ENCODE data around the gene CLASRP.

Gene CLASRP

DNA sequence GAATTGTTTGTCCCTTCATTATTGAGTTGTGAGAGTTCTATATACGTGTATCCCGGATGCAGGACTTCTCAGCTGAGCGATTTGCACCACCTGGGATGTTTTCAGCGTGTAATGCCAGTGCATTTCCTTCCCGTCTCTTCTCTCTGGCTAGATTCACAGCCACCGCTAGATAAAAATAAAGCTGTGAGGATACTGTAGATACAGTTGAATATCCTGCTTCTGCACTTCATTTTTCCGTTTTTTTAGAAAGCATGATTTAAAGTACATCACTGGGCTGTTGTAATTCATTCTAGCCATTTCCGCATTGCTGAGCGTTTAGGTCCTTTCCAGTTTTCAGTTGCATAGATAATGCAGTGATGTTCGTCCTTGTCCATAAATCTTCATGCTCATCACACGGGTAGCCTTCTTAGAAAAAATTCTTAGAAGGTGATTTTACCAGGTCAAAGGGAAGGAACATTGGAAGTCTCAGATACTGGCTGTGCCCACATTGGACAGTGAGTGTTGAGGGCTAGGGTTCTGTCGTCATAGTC lies 68.8 kb downstream of the CLASRP start:
- H4K20me1 ChIP-seq (ENCODE audit: insufficient read depth, low read length, poor library complexity, severe bottlenecking), result peaks cover 6% of the 10 kb centered on the region

DNA sequence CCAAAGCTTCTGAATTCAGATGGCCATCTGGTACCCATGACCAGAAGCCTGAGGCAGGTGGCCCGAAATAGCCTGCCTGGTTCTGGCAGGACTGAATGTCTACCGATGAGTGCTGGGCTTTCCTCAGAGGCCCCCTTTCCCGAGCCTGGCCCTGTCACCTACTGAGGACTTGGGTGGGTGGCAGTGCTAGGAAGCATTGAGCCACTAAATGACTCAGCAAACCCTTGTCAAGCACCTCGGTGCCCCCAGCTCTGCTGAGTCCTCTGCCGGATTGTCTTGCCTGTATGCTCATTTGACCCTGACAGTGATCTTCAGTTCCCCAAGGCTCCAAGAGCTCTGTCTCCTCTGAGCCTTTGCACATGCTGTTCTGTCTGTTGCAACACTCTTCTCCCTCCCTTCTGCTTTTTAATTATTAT lies 72.0 kb downstream of the CLASRP start:
- TF ChIP-seq, protein P1, sequence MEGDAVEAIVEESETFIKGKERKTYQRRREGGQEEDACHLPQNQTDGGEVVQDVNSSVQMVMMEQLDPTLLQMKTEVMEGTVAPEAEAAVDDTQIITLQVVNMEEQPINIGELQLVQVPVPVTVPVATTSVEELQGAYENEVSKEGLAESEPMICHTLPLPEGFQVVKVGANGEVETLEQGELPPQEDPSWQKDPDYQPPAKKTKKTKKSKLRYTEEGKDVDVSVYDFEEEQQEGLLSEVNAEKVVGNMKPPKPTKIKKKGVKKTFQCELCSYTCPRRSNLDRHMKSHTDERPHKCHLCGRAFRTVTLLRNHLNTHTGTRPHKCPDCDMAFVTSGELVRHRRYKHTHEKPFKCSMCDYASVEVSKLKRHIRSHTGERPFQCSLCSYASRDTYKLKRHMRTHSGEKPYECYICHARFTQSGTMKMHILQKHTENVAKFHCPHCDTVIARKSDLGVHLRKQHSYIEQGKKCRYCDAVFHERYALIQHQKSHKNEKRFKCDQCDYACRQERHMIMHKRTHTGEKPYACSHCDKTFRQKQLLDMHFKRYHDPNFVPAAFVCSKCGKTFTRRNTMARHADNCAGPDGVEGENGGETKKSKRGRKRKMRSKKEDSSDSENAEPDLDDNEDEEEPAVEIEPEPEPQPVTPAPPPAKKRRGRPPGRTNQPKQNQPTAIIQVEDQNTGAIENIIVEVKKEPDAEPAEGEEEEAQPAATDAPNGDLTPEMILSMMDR (conservative IDR thresholded peaks at IDR 0.05; ENCODE audit: low read length), result no peak
- TF ChIP-seq EZH2phosphoT487 (IDR thresholded peaks at IDR 0.05; ENCODE audit: borderline replicate concordance), result no peak
- H3K9ac ChIP-seq (ENCODE audit: low read depth, low read length, poor library complexity, severe bottlenecking), result no peak overlapping the region
- H4K20me1 ChIP-seq (ENCODE audit: insufficient read depth, low read length, poor library complexity, severe bottlenecking), result peaks cover 7% of the 10 kb centered on the region
- H3K4me2 ChIP-seq (ENCODE audit: low read depth, low read length, poor library complexity, severe bottlenecking), result no peak overlapping the region
- H3K4me1 ChIP-seq (ENCODE audit: insufficient read depth, low read length, poor library complexity, severe bottlenecking), result no peaks in the 10 kb centered on the region
- peaks cover 83% of the 10 kb centered on the region for H3K79me2 ChIP-seq (ENCODE audit: insufficient read depth, low read length)
- H3K9me3 ChIP-seq (ENCODE audit: insufficient read depth, low read depth, low read length), result no peaks in the 10 kb centered on the region
- no peak overlapping the region for H2AFZ ChIP-seq (ENCODE audit: low read length)
- no peaks in the 10 kb centered on the region for H3K27me3 ChIP-seq (ENCODE audit: insufficient read depth, low read length, poor library complexity, severe bottlenecking)
- no peak overlapping the region for H3K4me3 ChIP-seq (ENCODE audit: low read length, poor library complexity, severe bottlenecking)
- no peaks in the 10 kb centered on the region for H3F3A ChIP-seq (ENCODE audit: low read depth)
- no peaks in the 10 kb centered on the region for H3K9me2 ChIP-seq (replicated peaks; ENCODE audit: low read depth, low read length)
- H3K36me3 ChIP-seq (ENCODE audit: insufficient read depth, low read length), result peaks cover 17% of the 10 kb centered on the region; the same call in 1 of the 2 replicates

More for the DNA sequence above, 68.8 kb downstream of the CLASRP start:
- no peak overlapping the region for H2AFZ ChIP-seq (ENCODE audit: low read length)
- no peaks in the 10 kb centered on the region for H3K9me3 ChIP-seq (ENCODE audit: insufficient read depth, low read depth, low read length)
- no peaks in the 10 kb centered on the region for H3K27me3 ChIP-seq (ENCODE audit: insufficient read depth, low read length, poor library complexity, severe bottlenecking)
- no peak overlapping the region for H3K4me3 ChIP-seq (ENCODE audit: low read length, poor library complexity, severe bottlenecking)
- no peaks in the 10 kb centered on the region for H3K9me2 ChIP-seq (replicated peaks; ENCODE audit: low read depth, low read length)
- no peak overlapping the region for H3K4me2 ChIP-seq (ENCODE audit: low read depth, low read length, poor library complexity, severe bottlenecking)
- H3K9ac ChIP-seq (ENCODE audit: low read depth, low read length, poor library complexity, severe bottlenecking), result no peak overlapping the region
- H3K4me1 ChIP-seq (ENCODE audit: insufficient read depth, low read length, poor library complexity, severe bottlenecking), result peaks cover 7% of the 10 kb centered on the region
- H3K36me3 ChIP-seq (ENCODE audit: insufficient read depth, low read length), result peaks cover 15% of the 10 kb centered on the region; the same call in 1 of the 2 replicates
- TF ChIP-seq, protein P1 (conservative IDR thresholded peaks at IDR 0.05; ENCODE audit: low read length), result no peak
- no peak for TF ChIP-seq EZH2phosphoT487 (IDR thresholded peaks at IDR 0.05; ENCODE audit: borderline replicate concordance)
- no peaks in the 10 kb centered on the region for H3F3A ChIP-seq (ENCODE audit: low read depth)
- peaks cover 82% of the 10 kb centered on the region for H3K79me2 ChIP-seq (ENCODE audit: insufficient read depth, low read length)

- Histone ChIP-seq H3F3A (ENCODE audit: low read depth) (no peaks in the 10 kb centered on the region), H3K4me3 (ENCODE audit: low read length, poor library complexity, severe bottlenecking) (no peak overlapping the region), H3K4me2 (ENCODE audit: low read depth, low read length, poor library complexity, severe bottlenecking) (no peak overlapping the region), H3K9me2 (replicated peaks; ENCODE audit: low read depth, low read length) (no peaks in the 10 kb centered on the region), H4K20me1 (ENCODE audit: insufficient read depth, low read length, poor library complexity, severe bottlenecking) (peaks cover 10% of the 10 kb centered on the region), H3K36me3 (ENCODE audit: insufficient read depth, low read length) (peaks cover 17% of the 10 kb centered on the region; the same call in 1 of the 2 replicates), H3K27me3 (ENCODE audit: insufficient read depth, low read length, poor library complexity, severe bottlenecking) (no peaks in the 10 kb centered on the region), H3K9ac (ENCODE audit: low read depth, low read length, poor library complexity, severe bottlenecking) (no peak overlapping the region), H2AFZ (ENCODE audit: low read length) (no peak overlapping the region), H3K4me1 (ENCODE audit: insufficient read depth, low read length, poor library complexity, severe bottlenecking) (peaks cover 9% of the 10 kb centered on the region), H3K9me3 (ENCODE audit: insufficient read depth, low read depth, low read length) (no peaks in the 10 kb centered on the region), H3K79me2 (ENCODE audit: insufficient read depth, low read length) (peaks cover 85% of the 10 kb centered on the region)
- TF ChIP-seq, protein P1 (conservative IDR thresholded peaks at IDR 0.05; ENCODE audit: low read length), result peak; percentile 51
- TF ChIP-seq EZH2phosphoT487 (IDR thresholded peaks at IDR 0.05; ENCODE audit: borderline replicate concordance), result no peak
Measured at GRCh38 chr19:45112111-45112827, 73.4 kb downstream of the CLASRP start.
